KOPT-K1 (cell line): ENCODE data around the gene SUCO.
"Not testable (repeated sequence)": the region's sequence is repeated elsewhere in the genome, so short reads cannot be mapped to it uniquely, and the experiment has no call there.

Experiments
- H3K27ac ChIP-seq: fragments of 200-600 bp; sonication (generic); 2 replicates; pipeline ENCODE4 v1.5.1; 2016; ENCODE audit warnings: antibody characterized with exemption, mild to moderate bottlenecking, low read depth, low read length; ENCODE audit not compliant: poor library complexity, severe bottlenecking
- H3K36me3 ChIP-seq: fragments of 200-600 bp; sonication (generic); 2 replicates; pipeline ENCODE4 v1.5.1; 2017; ENCODE audit warnings: antibody characterized with exemption, mild to moderate bottlenecking, low read length, moderate library complexity; ENCODE audit not compliant: insufficient read depth
- H3K9me3 ChIP-seq: fragments of 200-600 bp; sonication (generic); 2 replicates; pipeline ENCODE4 v1.5.1; 2017; ENCODE audit warnings: antibody characterized with exemption, low read length, mild to moderate bottlenecking; ENCODE audit not compliant: insufficient read depth, poor library complexity, severe bottlenecking

Gene SUCO

DNA sequence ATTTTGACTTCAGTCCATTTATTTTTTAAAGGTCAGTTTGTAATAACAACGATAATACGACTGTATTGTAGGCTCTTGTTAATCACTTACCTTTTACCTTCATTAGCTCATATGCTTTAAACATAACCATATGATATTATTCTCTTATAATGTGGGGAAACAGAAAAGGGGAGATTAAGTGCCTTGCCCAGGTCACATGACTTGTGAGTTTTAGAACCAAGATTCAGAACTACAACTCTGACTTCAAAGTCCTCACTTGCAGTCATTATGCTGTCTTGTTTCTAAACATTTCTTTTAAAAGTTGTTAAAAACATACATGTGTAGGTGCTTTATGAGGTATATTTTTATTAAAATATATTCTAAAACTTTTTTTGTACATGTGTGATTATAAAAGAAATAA is 41.1 kb downstream of the SUCO start:
- no peak overlapping the region for H3K27ac ChIP-seq
- peaks cover 14% of the 10 kb centered on the region for H3K9me3 ChIP-seq
- H3K36me3 ChIP-seq, result peaks cover 80% of the 10 kb centered on the region

DNA sequence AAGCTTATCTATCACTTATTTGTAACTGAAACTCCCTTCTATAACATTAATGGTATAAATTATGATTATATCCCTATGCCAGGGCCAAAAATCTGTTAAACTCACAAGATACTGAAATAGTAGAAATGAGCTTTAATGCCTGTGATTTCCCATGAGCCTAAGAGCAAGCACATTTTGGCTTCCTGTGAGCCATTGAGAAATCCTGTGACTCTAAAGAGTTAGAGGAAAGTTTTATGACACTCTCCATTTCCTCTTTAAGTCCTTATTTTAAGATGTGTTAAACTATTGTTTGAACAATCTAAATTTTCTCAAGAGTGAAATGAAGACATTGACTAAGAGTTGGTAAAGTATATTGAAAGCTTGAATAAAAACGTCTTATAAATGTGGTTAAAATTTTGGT is 45.6 kb downstream of the SUCO start:
- Histone ChIP-seq H3K36me3 (peaks cover 86% of the 10 kb centered on the region), H3K27ac (no peak overlapping the region), H3K9me3 (no peaks in the 10 kb centered on the region)

DNA sequence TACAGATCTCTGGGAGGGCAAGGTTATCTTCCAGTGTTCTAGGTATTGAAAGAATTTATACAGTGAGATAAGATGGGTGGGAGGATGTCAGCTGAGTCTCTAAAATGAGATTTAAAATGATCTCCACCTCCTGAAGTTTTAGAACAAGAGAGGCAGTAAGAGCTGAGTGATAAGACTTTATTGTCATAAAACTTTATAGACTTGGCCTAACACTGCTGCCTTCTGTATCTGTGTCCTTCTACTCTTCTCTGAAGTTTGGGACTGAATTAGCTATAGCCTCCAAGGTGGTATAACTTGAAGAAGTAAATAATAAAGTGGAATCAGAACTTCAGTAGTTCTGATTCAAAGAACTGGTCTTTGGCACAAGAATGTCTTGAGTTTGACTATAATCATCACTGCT is 48.3 kb downstream of the SUCO start:
- no peaks in the 10 kb centered on the region for H3K9me3 ChIP-seq
- H3K36me3 ChIP-seq, result peaks cover 88% of the 10 kb centered on the region
- H3K27ac ChIP-seq, result no peak overlapping the region

DNA sequence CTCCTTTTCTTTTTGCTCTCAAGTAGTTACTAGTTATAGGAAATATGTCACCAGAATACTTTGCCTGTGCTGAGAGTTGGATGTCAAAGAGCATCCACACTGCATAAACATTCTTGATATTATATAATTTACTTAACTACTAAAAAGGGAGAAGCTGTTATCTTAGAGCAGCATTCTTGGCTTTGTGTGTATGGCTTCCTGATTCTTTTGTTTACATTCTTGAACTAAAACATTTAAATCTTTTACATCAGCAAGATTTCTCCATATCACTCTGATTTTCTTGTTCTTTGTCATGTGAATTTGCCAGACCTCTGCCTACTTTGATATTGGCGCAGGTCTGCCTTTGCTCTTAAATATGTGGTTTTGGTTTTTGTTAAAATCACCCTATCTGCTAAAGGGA is 48.8 kb downstream of the SUCO start:
- H3K27ac ChIP-seq, result no peak overlapping the region

DNA sequence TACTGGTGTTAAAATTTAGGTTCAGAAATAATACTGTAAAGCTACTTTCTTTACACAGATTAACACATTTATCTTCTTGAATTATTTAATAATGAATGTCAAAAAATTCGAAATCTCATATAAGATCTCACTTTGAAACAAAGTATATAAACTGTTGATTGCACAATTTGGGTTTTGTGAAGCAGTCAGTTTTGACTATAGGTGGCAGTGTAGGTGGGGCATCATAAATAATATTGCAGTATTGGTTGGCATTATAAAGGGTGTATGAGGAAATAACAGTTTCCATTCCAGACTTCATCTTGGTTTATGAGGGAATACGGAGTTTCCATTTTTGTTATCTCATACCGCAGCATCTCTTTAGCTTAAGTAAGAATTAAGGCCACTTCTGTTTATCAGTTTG is 49.9 kb downstream of the SUCO start:
- Histone ChIP-seq H3K36me3 (peaks cover 80% of the 10 kb centered on the region), H3K27ac (no peak overlapping the region), H3K9me3 (no peaks in the 10 kb centered on the region)

More for the DNA sequence above, 48.8 kb downstream of the SUCO start:
- Histone ChIP-seq H3K9me3 (no peaks in the 10 kb centered on the region), H3K36me3 (peaks cover 86% of the 10 kb centered on the region)

DNA sequence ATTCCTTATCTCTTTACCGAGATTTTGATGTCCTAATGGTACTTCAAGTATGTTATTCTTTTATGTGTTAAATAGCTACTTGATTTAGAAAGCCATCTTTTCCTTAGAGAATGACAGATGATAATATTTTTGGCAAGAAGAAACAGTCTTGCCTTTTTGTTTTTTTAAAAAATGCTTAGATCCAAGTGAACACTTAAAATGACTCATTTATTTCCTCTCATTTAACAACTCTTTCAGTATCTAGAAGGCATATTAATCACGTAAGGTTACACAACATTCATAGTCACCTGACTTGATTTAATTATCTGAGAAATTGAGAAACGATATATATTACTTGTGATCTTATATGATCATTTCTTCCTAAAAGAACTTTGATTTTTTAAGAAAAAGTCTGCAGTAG is 52.4 kb downstream of the SUCO start:
- Histone ChIP-seq H3K9me3 (no peaks in the 10 kb centered on the region), H3K36me3 (peaks cover 80% of the 10 kb centered on the region), H3K27ac (no peak overlapping the region)

DNA sequence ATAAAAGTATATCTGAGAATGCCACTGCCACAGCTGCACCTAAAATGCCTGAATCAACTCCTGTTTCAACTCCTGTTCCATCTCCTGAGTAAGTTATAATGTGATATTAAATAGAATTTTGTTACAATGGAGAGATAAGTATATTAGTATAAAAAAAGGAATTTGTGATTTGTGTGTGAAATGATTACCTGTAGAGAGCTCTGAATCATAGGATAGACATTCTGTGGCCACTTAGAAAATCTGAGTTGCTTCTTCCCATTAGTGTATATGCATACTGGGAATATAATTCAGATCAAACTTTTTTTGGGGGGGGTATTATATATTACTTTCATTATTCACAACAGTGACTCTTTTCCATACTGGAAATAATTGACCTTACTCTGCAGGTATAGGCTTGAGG is 52.9 kb downstream of the SUCO start:
- Histone ChIP-seq H3K36me3 (peaks cover 80% of the 10 kb centered on the region), H3K27ac (no peak overlapping the region), H3K9me3 (no peaks in the 10 kb centered on the region)

DNA sequence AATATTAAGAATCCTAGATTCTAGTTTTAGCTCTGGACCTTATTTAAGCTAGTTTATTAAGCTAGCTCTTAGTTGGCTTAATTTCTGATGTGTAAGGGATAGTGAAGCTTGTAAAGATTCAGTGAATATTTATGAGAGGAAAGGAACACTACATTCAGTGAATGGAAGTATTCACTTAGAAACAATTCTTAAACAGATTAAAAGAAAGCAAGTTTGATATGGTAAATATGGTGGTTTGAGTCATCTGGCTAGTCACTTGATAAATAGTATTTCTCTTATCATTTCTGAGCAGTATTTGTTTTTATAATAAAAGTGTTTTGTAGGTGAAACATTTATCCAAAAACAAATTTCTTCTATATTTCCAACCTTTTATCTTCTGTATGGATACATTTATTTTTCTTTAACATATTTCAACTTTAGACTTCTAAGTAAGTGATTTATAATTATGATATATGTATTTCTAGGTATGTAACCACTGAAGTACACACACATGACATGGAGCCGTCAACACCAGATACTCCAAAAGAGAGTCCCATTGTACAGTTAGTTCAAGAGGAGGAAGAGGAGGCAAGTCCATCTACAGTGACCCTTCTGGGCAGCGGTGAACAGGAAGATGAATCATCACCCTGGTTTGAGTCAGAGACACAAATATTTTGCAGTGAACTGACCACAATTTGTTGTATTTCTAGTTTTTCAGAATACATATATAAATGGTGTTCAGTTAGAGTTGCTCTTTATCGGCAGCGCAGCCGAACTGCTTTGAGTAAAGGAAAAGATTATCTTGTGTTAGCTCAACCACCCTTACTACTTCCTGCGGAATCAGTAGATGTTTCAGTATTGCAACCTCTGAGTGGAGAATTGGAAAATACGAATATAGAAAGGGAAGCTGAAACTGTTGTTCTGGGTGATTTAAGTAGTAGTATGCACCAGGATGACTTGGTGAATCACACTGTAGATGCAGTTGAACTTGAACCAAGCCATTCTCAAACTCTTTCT is 55.6 kb downstream of the SUCO start:
- Histone ChIP-seq H3K9me3 (no peaks in the 10 kb centered on the region), H3K36me3 (peaks cover 70% of the 10 kb centered on the region), H3K27ac (no peak overlapping the region)

DNA sequence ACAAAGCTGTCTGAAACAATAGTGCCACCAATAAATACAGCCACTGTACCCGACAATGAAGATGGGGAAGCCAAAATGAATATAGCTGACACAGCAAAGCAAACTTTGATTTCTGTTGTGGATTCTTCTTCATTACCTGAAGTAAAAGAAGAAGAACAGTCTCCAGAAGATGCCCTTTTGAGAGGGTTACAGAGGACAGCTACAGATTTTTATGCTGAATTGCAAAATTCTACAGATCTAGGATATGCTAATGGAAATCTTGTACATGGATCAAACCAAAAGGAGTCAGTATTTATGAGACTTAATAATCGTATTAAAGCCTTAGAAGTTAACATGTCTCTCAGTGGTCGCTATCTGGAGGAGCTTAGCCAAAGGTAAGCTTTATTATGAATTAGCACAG is 56.6 kb downstream of the SUCO start:
- Histone ChIP-seq H3K36me3 (peaks cover 65% of the 10 kb centered on the region), H3K27ac (no peak overlapping the region), H3K9me3 (no peaks in the 10 kb centered on the region)

DNA sequence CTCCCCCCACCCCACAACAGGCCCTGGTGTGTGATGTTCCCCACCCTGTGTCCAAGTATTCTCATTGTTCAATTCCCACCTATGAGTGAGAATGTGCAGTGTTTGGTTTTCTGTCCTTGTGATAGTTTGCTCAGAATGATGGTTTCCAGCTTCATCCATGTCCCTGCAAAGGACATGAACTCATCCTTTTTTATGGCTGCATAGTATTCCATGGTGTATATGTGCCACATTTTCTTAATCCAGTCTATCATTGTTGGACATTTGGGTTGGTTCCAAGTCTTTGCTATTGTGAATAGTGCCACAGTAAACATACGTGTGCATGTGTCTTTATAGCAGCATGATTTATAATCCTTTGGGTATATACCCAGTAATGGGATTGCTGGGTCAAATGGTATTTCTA is 58.5 kb downstream of the SUCO start:
- not testable (repeated sequence) for H3K9me3 ChIP-seq, H3K27ac ChIP-seq
- H3K36me3 ChIP-seq, result peaks cover 57% of the 10 kb centered on the region

DNA sequence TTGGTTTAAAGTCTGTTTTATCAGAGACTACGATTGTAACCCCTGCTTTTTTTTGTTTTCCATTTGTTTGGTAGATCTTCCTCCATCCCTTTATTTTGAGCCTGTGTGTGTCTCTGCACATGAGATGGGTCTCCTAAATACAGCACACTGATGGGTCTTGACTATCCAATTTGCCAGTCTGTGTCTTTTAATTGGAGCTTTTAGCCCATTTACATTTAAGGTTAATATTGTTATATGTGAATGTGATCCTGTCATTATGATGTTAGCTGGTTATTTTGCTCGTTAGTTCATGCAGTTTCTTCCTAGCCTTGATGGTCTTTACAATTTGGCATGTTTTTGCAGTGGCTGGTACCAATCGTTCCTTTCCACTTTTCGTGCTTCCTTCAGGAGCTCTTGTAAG is 62.1 kb downstream of the SUCO start:
- H3K9me3 ChIP-seq, H3K27ac ChIP-seq: not testable (repeated sequence)
- H3K36me3 ChIP-seq, result peaks cover 66% of the 10 kb centered on the region

DNA sequence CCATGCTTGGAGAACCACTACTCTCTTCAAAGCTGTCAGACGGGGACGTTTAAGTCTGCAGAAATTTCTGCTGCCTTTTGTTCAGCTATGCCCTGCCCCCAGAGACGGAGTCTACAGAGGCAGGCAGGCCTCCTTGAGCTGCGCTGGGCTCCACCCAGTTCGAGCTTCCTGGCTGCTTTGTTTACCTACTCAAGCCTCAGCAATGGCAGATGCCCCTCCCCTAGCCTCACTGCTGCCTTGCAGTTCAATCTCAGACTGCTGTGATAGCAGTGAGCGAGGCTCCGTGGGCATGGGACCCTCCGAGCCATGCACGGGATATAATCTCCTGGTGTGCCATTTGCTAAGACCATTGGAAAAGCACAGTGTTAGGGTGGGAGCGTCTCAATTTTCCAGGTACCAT is 63.8 kb downstream of the SUCO start:
- H3K27ac ChIP-seq, H3K9me3 ChIP-seq: not testable (repeated sequence)
- H3K36me3 ChIP-seq, result peaks cover 67% of the 10 kb centered on the region

DNA sequence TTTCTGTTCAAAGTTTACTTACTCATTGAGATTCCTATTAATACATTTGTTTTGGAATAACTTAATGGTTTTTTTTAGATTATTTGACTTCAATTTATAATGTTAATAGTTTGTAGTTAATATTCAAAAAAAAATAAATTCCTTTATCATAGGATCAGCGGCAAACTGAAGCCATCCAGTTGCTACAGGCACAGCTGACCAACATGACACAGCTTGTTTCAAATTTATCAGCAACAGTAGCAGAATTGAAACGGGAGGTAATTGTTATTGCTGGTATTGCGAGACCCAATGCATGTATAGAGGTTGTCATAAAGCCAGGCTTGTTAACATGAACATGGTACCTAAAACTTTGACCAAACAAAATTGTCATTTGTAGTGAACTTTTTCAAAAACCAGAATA is 67.0 kb downstream of the SUCO start:
- Histone ChIP-seq H3K36me3 (peaks cover 84% of the 10 kb centered on the region), H3K27ac (no peak overlapping the region), H3K9me3 (no peaks in the 10 kb centered on the region)

DNA sequence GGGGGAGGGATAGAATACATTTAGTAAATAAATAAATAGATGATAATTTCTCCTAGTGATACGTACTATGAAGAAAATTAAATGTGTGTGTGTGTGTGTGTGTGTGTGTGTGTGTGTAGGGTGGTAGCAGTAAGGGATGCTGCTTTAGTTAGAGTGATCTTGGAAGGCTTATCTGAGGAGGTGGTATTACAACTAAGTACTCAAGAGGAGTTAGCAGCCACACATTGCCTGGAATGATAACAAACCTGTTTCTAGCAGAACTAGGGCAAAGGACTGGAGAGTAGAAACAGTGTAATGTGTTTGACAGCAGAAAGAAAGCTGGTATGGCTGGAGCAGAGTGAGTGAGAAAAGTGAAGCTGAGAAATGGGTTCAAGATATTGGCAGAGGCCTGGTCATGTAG is 67.7 kb downstream of the SUCO start:
- H3K36me3 ChIP-seq, result peaks cover 90% of the 10 kb centered on the region
- H3K9me3 ChIP-seq, result no peaks in the 10 kb centered on the region
- H3K27ac ChIP-seq, result no peak overlapping the region

DNA sequence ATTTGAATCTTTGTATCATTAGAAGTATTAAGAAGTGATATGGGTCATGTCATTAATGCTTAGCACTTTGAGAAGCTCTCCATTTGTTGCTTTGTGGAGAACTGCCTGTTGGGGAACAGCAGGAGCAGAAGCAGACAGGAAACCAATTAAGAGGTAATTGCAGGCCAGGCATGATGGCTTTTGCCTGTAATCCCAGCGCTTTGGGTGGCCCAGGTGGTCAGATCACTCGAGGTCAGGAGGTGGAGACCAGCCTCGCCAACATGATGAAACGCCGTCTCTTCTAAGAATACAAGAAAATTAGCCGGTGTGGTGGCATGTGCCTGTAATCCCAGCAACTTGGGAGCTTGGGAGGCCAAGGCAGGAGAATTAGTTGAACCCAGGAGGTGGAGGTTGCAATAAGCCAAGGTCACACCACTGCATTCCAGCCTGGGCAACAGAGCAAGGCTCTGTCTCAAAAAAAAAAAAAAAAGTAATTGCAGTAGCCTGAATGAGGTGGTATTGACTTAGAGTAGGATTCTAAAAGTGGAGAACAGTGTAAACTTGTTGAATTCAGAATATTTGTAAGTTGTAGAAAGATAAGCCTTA is 68.2 kb downstream of the SUCO start:
- Histone ChIP-seq H3K36me3 (peaks cover 88% of the 10 kb centered on the region), H3K9me3 (no peaks in the 10 kb centered on the region), H3K27ac (no peak overlapping the region)

DNA sequence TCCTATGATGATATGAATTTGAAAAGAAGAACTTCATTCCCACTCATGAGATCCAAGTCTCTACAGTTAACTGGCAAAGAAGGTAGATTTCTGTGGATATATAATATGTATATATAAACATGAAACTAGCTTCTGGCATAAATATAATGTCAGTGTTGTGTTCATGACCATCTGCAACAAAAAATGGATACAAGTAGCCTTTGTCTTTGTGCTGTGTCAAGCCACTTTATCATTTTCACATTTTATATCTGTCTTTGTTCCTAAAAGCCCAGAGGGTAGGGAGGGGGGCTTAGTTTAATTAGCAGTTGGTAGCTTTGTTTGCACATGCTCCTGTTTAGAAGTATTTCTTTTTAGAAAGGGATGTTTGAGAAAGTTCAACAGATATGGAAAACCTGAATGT is 69.8 kb downstream of the SUCO start:
- Histone ChIP-seq H3K9me3 (no peaks in the 10 kb centered on the region), H3K27ac (no peak overlapping the region), H3K36me3 (peaks cover 72% of the 10 kb centered on the region)
